Endothelial cell of umbilical vein (primary cell): Measurements from ENCODE around the gene INCENP. TPM values are rescaled to one million over a fixed set of nuclear protein-coding genes. Genes with fewer than 3 reads are reported as not detected.

ENCODE experiments used
- BruUV-seq: library from RNA; stranded (reverse); fragments of 400-500 nt; replicated peaks from 2 replicates; lab custom pipeline; 2021; lab: Mats Ljungman, UMichigan
- CTCF ChIA-PET: fragments of 300-600, 350-600 bp; sonication (Branson Sonifier 250); formaldehyde crosslinking; loops from one replicate; lab custom pipeline; 2021; ENCODE audit warnings: antibody characterized with exemption, inconsistent platforms; lab: Charles Lee
- POLR2A ChIA-PET: fragments of 300-600, 350-600 bp; sonication (Branson Sonifier 250); formaldehyde crosslinking; loops from one replicate; lab custom pipeline; 2021; ENCODE audit warnings: antibody characterized with exemption, inconsistent platforms; lab: Charles Lee
- DNase-seq: peaks from one replicate; pipeline ENCODE4 v3.0.0-alpha.2; 2011; ENCODE audit warnings: low read depth, low spot score
- FAIRE-seq: peaks from 2 replicates; lab custom pipeline; 2011; peaks lifted over from hg19 to GRCh38; lab: Jason Lieb, UNC
- H2AFZ ChIP-seq: 2 replicates; pipeline ENCODE4 v1.6.0; 2012; ENCODE audit warnings: low read depth, low read length, control low read depth, inconsistent platforms
- H3K27ac ChIP-seq: 2 replicates; pipeline ENCODE4 v1.5.1; 2011; ENCODE audit warnings: low read depth, mild to moderate bottlenecking, control low read depth, low read length, moderate library complexity; ENCODE audit not compliant: insufficient read depth
- H3K27me3 ChIP-seq, 2 experiments: 2 replicates each; pipeline versions ENCODE4 v1.6.0 to v1.6.1; 2011; ENCODE audit warnings: low read length in 2 of 2, mixed read lengths in 1 of 2; ENCODE audit not compliant: control insufficient read depth in 2 of 2, insufficient read depth in 2 of 2
- H3K36me3 ChIP-seq, 2 experiments: 2 replicates in 1 of 2; 3 replicates in 1 of 2; pipeline ENCODE4 v1.5.1; 2011; ENCODE audit warnings: low read length in 2 of 2, mild to moderate bottlenecking in 1 of 2, moderate library complexity in 1 of 2; ENCODE audit not compliant: control insufficient read depth in 2 of 2, insufficient read depth in 2 of 2; ENCODE audit errors: extremely low read depth in 1 of 2
- H3K4me1 ChIP-seq: 3 replicates; pipeline ENCODE4 v1.5.1; 2011; ENCODE audit warnings: mild to moderate bottlenecking, low read length; ENCODE audit not compliant: control insufficient read depth, insufficient read depth; ENCODE audit errors: extremely low read depth
- H3K4me2 ChIP-seq: 2 replicates; pipeline ENCODE4 v1.6.1; 2011; ENCODE audit warnings: low read length, control low read depth, mixed read lengths; ENCODE audit not compliant: insufficient read depth
- H3K4me3 ChIP-seq, 3 experiments: fragments of 200-600 bp in 1 of 3; sonication (generic), shearing (Covaris generic) in 1 of 3; replicated peaks in 1 of 3; 2 replicates each; pipeline ENCODE4 v1.5.1; 2011 to 2016; ENCODE audit warnings: control low read depth in 3 of 3, low read length in 3 of 3, mild to moderate bottlenecking in 2 of 3, inconsistent platforms in 1 of 3, low read depth in 1 of 3, moderate library complexity in 1 of 3; ENCODE audit not compliant: insufficient read depth in 1 of 3
- H3K79me2 ChIP-seq: 2 replicates; pipeline ENCODE4 v1.6.0; 2012; ENCODE audit warnings: low read length, inconsistent platforms; ENCODE audit not compliant: control insufficient read depth, insufficient read depth
- H3K9ac ChIP-seq: replicated peaks from 2 replicates; pipeline ENCODE3; 2011; ENCODE audit warnings: low read length, control low read depth; ENCODE audit not compliant: insufficient read depth; ENCODE audit errors: extremely low read depth
- H3K9me1 ChIP-seq: replicated peaks from 3 replicates; pipeline ENCODE4 v1.6.0; 2011; ENCODE audit warnings: mild to moderate bottlenecking, low read length; ENCODE audit not compliant: control insufficient read depth, insufficient read depth; ENCODE audit errors: extremely low read depth
- H3K9me3 ChIP-seq: replicated peaks from 2 replicates; pipeline ENCODE4 v1.5.1; 2012; ENCODE audit warnings: low read length, inconsistent platforms; ENCODE audit not compliant: control insufficient read depth, insufficient read depth
- H4K20me1 ChIP-seq: replicated peaks from 2 replicates; pipeline ENCODE3; 2011; ENCODE audit warnings: mild to moderate bottlenecking, low read length; ENCODE audit not compliant: control insufficient read depth, insufficient read depth; ENCODE audit errors: extremely low read depth
- EZH2 ChIP-seq: IDR thresholded peaks from 2 replicates; pipeline ENCODE4 v1.6.1; 2012; ENCODE audit warnings: borderline replicate concordance, low read depth, mild to moderate bottlenecking, moderate library complexity, low read length, inconsistent platforms; ENCODE audit not compliant: severe bottlenecking
- FOS ChIP-seq: IDR thresholded peaks from 2 replicates; pipeline ENCODE4 v1.6.1; 2011; ENCODE audit warnings: mild to moderate bottlenecking, low read length, moderate library complexity, borderline replicate concordance; ENCODE audit not compliant: insufficient read depth
- GATA2 ChIP-seq: IDR thresholded peaks from 2 replicates; pipeline ENCODE4 v1.7.0; 2011; ENCODE audit warnings: low read depth, mild to moderate bottlenecking, moderate library complexity, mixed read lengths, low read length; ENCODE audit not compliant: insufficient read length, insufficient read depth
- MYC ChIP-seq: IDR thresholded peaks from one replicate; pipeline ENCODE4 v1.6.1; 2011; ENCODE audit warnings: mild to moderate bottlenecking, low read depth, low read length
- POLR2A ChIP-seq: IDR thresholded peaks from 2 replicates; pipeline ENCODE4 v1.6.1; 2012; ENCODE audit warnings: low read depth, mild to moderate bottlenecking, control low read depth, low read length
- dilution Hi-C: fragments of 300-500 bp; cut with MboI; formaldehyde crosslinking; loops from one replicate; pipeline ENCODE4 v1.15.0; 2019; ENCODE audit warnings: low sequenced_read_pairs; ENCODE audit not compliant: extremely low pct_ligation_motif_present
- intact Hi-C: fragments of 100-400 bp; cut with micrococcal nuclease; formaldehyde crosslinking; loops from one replicate; pipeline ENCODE4 v1.10.0; 2022
- polyA plus RNA-seq, 4 experiments: library from polyadenylated mRNA; depleted of rRNA in 3 of 4; stranded (reverse) in 3 of 4; unstranded in 1 of 4; fragments of >200 nt; gene quantifications; 2 replicates each; pipeline versions ENCODE4 v1.2.1 to v1.2.3, GENCODE V29; 2011 to 2012; ENCODE audit warnings: missing spikeins in 1 of 4
- total RNA-seq: library from RNA; stranded (reverse); gene quantifications from 2 replicates; pipeline ENCODE4 v1.2.3, GENCODE V29; 2021
- TF ChIP-seq, protein P1 (sequence below): IDR thresholded peaks from 2 replicates; pipeline ENCODE4 v1.6.1; 2011; ENCODE audit not compliant: insufficient read depth, insufficient read length

The INCENP gene
- total and polyA plus RNA-seq, 2 donors (not counting 3 experiments of a cell fraction or from before 2014, with no cell fraction given), result 22.9 to 86.8 TPM

DNA sequence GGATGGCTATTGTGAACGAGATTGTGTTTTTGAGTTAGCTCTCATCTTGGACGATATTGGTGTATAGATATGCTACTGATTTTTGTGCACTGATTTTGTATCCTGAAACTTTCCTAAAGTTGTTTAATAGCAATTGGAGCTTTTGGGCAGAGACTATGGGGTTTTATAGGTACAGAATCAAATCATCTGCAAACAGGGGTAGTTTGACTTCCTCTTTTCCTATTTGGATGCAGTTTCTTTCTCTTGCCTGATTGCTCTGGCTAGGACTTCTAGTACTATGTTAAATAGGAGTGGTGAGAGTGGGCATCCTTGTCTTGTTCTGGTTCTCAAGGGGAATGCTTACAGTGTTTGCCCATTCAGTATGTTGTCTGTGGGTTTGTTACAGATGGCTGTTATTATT lies 57.3 kb downstream of the INCENP start:
- H3K27ac ChIP-seq, result no peak overlapping the region
- H3K4me3 ChIP-seq, result no peak overlapping the region
- H4K20me1 ChIP-seq, result no peaks in the 10 kb centered on the region
- no peaks in the 10 kb centered on the region for H3K9me1 ChIP-seq
- no peak for FAIRE-seq
- no peaks in the 10 kb centered on the region for H3K79me2 ChIP-seq
- POLR2A ChIA-PET, result no interaction called here
- intact Hi-C loops, result no loop called here
- H3K9ac ChIP-seq, result no peak overlapping the region
- DNase-seq, result no peak
- CTCF ChIA-PET, result interaction anchor here (1.0 to 1.9 kb wide), 3 partner anchors 10 to 11 kb away, joined by 3 to 10 read pairs (median 4); no protein-coding TSS in a partner anchor
- TF ChIP-seq MYC, result no peak
- TF ChIP-seq, protein P1, sequence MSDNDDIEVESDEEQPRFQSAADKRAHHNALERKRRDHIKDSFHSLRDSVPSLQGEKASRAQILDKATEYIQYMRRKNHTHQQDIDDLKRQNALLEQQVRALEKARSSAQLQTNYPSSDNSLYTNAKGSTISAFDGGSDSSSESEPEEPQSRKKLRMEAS, result no peak
- no peak for TF ChIP-seq FOS
- TF ChIP-seq GATA2, result no peak
- no peak for TF ChIP-seq POLR2A
- no peak for TF ChIP-seq EZH2
- no peaks in the 10 kb centered on the region for H3K4me1 ChIP-seq
- dilution Hi-C loops, result no loop called here
- no peaks in the 10 kb centered on the region for H3K36me3 ChIP-seq
- no peak overlapping the region for H2AFZ ChIP-seq
- no TSS peak for BruUV-seq
- H3K9me3 ChIP-seq, result no peaks in the 10 kb centered on the region
- H3K4me2 ChIP-seq, result no peak overlapping the region
- peaks cover 18 to 27% of the 10 kb centered on the region in 2 experiments for H3K27me3 ChIP-seq

DNA sequence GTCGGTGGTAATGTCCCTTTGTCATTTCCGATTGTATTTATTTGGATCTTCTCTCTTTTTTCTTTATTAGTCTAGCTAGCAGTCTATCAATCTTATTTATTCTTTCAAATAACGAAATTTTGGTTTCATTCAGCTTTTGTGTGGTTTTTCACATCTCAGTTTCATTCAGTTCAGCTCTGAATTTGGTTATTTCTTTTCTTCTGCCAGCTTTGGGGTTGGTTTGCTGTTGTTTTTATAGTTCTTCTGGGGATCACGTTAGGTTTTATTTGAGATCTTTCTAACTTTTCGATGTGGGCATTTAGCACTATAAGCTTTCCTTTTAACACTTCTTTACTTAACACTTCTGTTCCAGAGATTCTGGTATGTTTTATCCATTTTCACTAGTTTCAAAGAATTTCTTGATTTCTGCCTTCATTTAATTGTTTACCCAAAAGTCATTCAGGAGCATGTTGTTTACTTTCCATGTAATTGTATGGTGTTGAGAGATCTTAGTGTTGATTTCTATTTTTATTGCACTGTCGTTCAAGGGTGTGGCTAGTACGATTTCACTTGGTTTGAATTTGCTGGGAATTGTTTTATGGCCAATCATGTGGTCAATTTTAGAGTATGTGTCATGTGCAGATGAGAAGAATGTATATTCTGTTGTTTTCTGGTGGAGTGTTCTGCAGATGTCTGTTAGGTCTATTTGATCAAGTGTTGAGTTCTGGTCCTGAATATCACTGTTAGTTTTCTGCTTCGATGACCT lies 58.5 kb downstream of the INCENP start:
- dilution Hi-C loops (no loop called here), intact Hi-C loops (no loop called here)
- Histone ChIP-seq H4K20me1 (no peaks in the 10 kb centered on the region), H3K36me3 (no peaks in the 10 kb centered on the region), H3K9me3 (no peaks in the 10 kb centered on the region), H2AFZ (no peak overlapping the region), H3K27ac (no peak overlapping the region), H3K79me2 (no peaks in the 10 kb centered on the region), H3K4me3 (no peak overlapping the region), H3K27me3 (peaks cover 19 to 21% of the 10 kb centered on the region in 2 experiments), H3K4me2 (no peak overlapping the region), H3K9me1 (no peaks in the 10 kb centered on the region), H3K4me1 (no peaks in the 10 kb centered on the region), H3K9ac (no peak overlapping the region)
- BruUV-seq, result no TSS peak
- TF ChIP-seq MYC, result no peak
- TF ChIP-seq EZH2, result no peak
- no peak for TF ChIP-seq GATA2
- FAIRE-seq (no peak), DNase-seq (no peak)
- ChIA-PET POLR2A (no interaction called here), CTCF (no interaction called here)
